GM23338 (cell line): ENCODE results near the gene CRADD. TPM values are rescaled to one million over a fixed set of nuclear protein-coding genes. Genes with fewer than 3 reads are reported as not detected.

Experiments
- ATAC-seq: fragments of 200-7000 bp; cut with Tn5 transposase; 3 replicates; pipeline ENCODE4 v1.9.1; 2020
- DNase-seq: peaks from one replicate; pipeline ENCODE4 v3.0.0-alpha.2; 2015; ENCODE audit warnings: low spot score
- H2AFZ ChIP-seq: fragments of 200-600 bp; sonication (generic); 2 replicates; pipeline ENCODE4 v1.8.0; 2016; ENCODE audit warnings: antibody characterized with exemption, mild to moderate bottlenecking, moderate library complexity
- H3F3A ChIP-seq: fragments of 200-600 bp; sonication (generic); replicated peaks from 2 replicates; pipeline ENCODE4 v1.8.0; 2017; ENCODE audit warnings: antibody characterized with exemption, mixed run types, low read depth
- H3K27ac ChIP-seq: fragments of 200-600 bp; sonication (generic); 2 replicates; pipeline ENCODE4 v1.6.1; 2016; ENCODE audit warnings: low read depth
- H3K27me3 ChIP-seq: fragments of 200-600 bp; sonication (generic); 2 replicates; pipeline ENCODE4 v1.8.0; 2016; ENCODE audit warnings: mild to moderate bottlenecking, mixed run types, moderate library complexity; ENCODE audit not compliant: insufficient read depth
- H3K36me3 ChIP-seq: fragments of 200-600 bp; sonication (generic); 2 replicates; pipeline ENCODE4 v1.8.0; 2016; ENCODE audit warnings: mild to moderate bottlenecking; ENCODE audit not compliant: insufficient read depth
- H3K4me1 ChIP-seq: fragments of 200-600 bp; sonication (generic); 2 replicates; pipeline ENCODE4 v1.8.0; 2016; ENCODE audit warnings: mild to moderate bottlenecking, moderate library complexity; ENCODE audit not compliant: insufficient read depth
- H3K4me2 ChIP-seq: fragments of 200-600 bp; sonication (generic); 2 replicates; pipeline ENCODE4 v1.7.1; 2017; ENCODE audit warnings: mixed run types
- H3K4me3 ChIP-seq: fragments of 200-600 bp; sonication (generic); 2 replicates; pipeline ENCODE4 v1.6.1; 2016; ENCODE audit warnings: mixed run types
- H3K79me2 ChIP-seq: fragments of 200-600 bp; sonication (generic); replicated peaks from 2 replicates; pipeline ENCODE4 v1.8.0; 2017; ENCODE audit warnings: mild to moderate bottlenecking; ENCODE audit not compliant: insufficient read depth
- H3K9me2 ChIP-seq: fragments of 200-600 bp; sonication (generic); 2 replicates; pipeline ENCODE4 v1.8.0; 2017; ENCODE audit not compliant: insufficient read depth
- H4K20me1 ChIP-seq: fragments of 200-600 bp; sonication (generic); replicated peaks from 2 replicates; pipeline ENCODE4 v1.8.0; 2017; ENCODE audit warnings: mild to moderate bottlenecking; ENCODE audit not compliant: insufficient read depth
- H3K27ac Mint-ChIP-seq: 2 replicates; pipeline ENCODE4 v1.8.0; 2020; ENCODE audit warnings: inconsistent platforms, mild to moderate bottlenecking, moderate library complexity, mixed read lengths
- H3K27me3 Mint-ChIP-seq: 3 replicates; pipeline ENCODE4 v1.8.0; 2022; ENCODE audit warnings: low read depth, mild to moderate bottlenecking, moderate library complexity, mixed read lengths, inconsistent platforms; ENCODE audit not compliant: insufficient read depth, poor library complexity
- H3K36me3 Mint-ChIP-seq: 3 replicates; pipeline ENCODE4 v1.8.0; 2021; ENCODE audit warnings: low read depth, mild to moderate bottlenecking, inconsistent platforms, moderate library complexity, mixed read lengths
- H3K4me1 Mint-ChIP-seq: 3 replicates; pipeline ENCODE4 v1.8.0; 2020; ENCODE audit warnings: mild to moderate bottlenecking, inconsistent platforms, mixed read lengths
- H3K4me3 Mint-ChIP-seq: 3 replicates; pipeline ENCODE4 v1.8.0; 2021; ENCODE audit warnings: moderate library complexity, mild to moderate bottlenecking, inconsistent platforms, mixed read lengths
- H3K9me3 Mint-ChIP-seq: 3 replicates; pipeline ENCODE4 v1.8.0; 2020; ENCODE audit warnings: moderate library complexity, mild to moderate bottlenecking, inconsistent platforms, mixed read lengths
- CREB1 ChIP-seq: fragments of 250-450 bp; sonication (Bioruptor Pico); IDR thresholded peaks from 2 replicates; pipeline ENCODE4 v1.5.0; 2020; ENCODE audit warnings: low read depth, mild to moderate bottlenecking, moderate library complexity
- CTCF ChIP-seq, 2 experiments: fragments of 200-600 bp in 1 of 2; sonication (generic) in 1 of 2; conservative IDR thresholded peaks; 2 replicates each; pipeline versions ENCODE4 v1.5.1 to v1.6.1; 2016 to 2017; ENCODE audit warnings: antibody characterized with exemption in 2 of 2, low read depth in 2 of 2, mild to moderate bottlenecking in 2 of 2, moderate library complexity in 1 of 2
- ETS1 ChIP-seq: IDR thresholded peaks from 2 replicates; pipeline ENCODE4 v1.6.1; 2016; ENCODE audit warnings: antibody characterized with exemption
- EZH2phosphoT487 ChIP-seq: fragments of 200-600 bp; sonication (generic); IDR thresholded peaks from one replicate; pipeline ENCODE4 v1.8.1; 2018; ENCODE audit warnings: antibody characterized with exemption; ENCODE audit not compliant: unreplicated experiment
- JUNB ChIP-seq: IDR thresholded peaks from one replicate; pipeline ENCODE4 v1.6.1; 2016; ENCODE audit warnings: antibody characterized with exemption; ENCODE audit not compliant: unreplicated experiment
- NANOG ChIP-seq: IDR thresholded peaks from 2 replicates; pipeline ENCODE4 v1.6.1; 2016; ENCODE audit warnings: antibody characterized with exemption, borderline replicate concordance
- POLR2AphosphoS5 ChIP-seq: IDR thresholded peaks from 2 replicates; pipeline ENCODE4 v1.6.1; 2016; ENCODE audit warnings: antibody characterized with exemption, low read depth
- REST ChIP-seq: IDR thresholded peaks from one replicate; pipeline ENCODE4 v1.6.1; 2018; ENCODE audit warnings: antibody characterized with exemption; ENCODE audit not compliant: unreplicated experiment
- STAT1 ChIP-seq: IDR thresholded peaks from one replicate; pipeline ENCODE4 v1.6.1; 2016; ENCODE audit warnings: antibody characterized with exemption; ENCODE audit not compliant: unreplicated experiment
- ZNF114 ChIP-seq: fragments of 250-450 bp; sonication (Bioruptor Pico); IDR thresholded peaks from 2 replicates; pipeline ENCODE4 v1.5.0; 2020; ENCODE audit warnings: mild to moderate bottlenecking, moderate library complexity
- ZNF331 ChIP-seq: fragments of 250-450 bp; sonication (Bioruptor Pico); IDR thresholded peaks from 2 replicates; pipeline ENCODE4 v1.5.0; 2020; ENCODE audit warnings: low read depth, mild to moderate bottlenecking, moderate library complexity
- ZNF462 ChIP-seq: fragments of 250-450 bp; sonication (Bioruptor Pico); IDR thresholded peaks from 2 replicates; pipeline ENCODE4 v1.5.0; 2020; ENCODE audit warnings: mild to moderate bottlenecking, moderate library complexity
- polyA plus RNA-seq: library from polyadenylated mRNA; unstranded; fragments of >200 nt; fragmentation: Nextera tagmentation; extraction: Ambion mirVana; gene quantifications from 2 replicates; pipeline ENCODE4 v1.2.1, GENCODE V29; 2016
- total RNA-seq: library from RNA; depleted of rRNA; stranded (reverse); fragments of >200 nt; shearing (Covaris generic); gene quantifications from 2 replicates; pipeline ENCODE4 v1.2.3, GENCODE V29; 2014

CRADD gene
- total and polyA plus RNA-seq, 2 experiments from 2014 or later: 6.3 to 27.9 TPM

GRCh38 chr12:93849946-93850345, 172.8 kb downstream of the CRADD start:
- Mint-ChIP-seq H3K9me3 (no peaks in the 10 kb centered on the region), H3K36me3 (no peaks in the 10 kb centered on the region), H3K27ac (no peak overlapping the region), H3K4me3 (no peak overlapping the region), H3K27me3 (no peaks in the 10 kb centered on the region), H3K4me1 (peaks cover 12% of the 10 kb centered on the region; the same call in 2 of the 3 replicates)
- H3K9me2 ChIP-seq: no peaks in the 10 kb centered on the region
- no peak overlapping the region for H3K4me3 ChIP-seq
- no peaks in the 10 kb centered on the region for H3K36me3 ChIP-seq
- no peaks in the 10 kb centered on the region for H3K79me2 ChIP-seq
- no peak overlapping the region for H2AFZ ChIP-seq
- no peak overlapping the region for H3K4me2 ChIP-seq
- no peaks in the 10 kb centered on the region; the same call in 1 of the 2 replicates for H3K4me1 ChIP-seq
- DNase-seq: no peak
- no peak for ATAC-seq
- H3K27ac ChIP-seq: no peak overlapping the region
- H4K20me1 ChIP-seq: no peaks in the 10 kb centered on the region
- no peaks in the 10 kb centered on the region for H3K27me3 ChIP-seq
- no peaks in the 10 kb centered on the region for H3F3A ChIP-seq
- TF ChIP-seq NANOG: no peak
- no peak for TF ChIP-seq STAT1
- TF ChIP-seq ETS1: no peak
- TF ChIP-seq CTCF (conservative IDR thresholded peaks at IDR 0.05; ENCODE audit: low read depth in 2 of 2): no peak
- no peak for TF ChIP-seq JUNB
- TF ChIP-seq ZNF462 (CRISPR knock-in tag): no peak
- no peak for TF ChIP-seq POLR2AphosphoS5
- no peak for TF ChIP-seq ZNF114 (CRISPR knock-in tag)
- no peak for TF ChIP-seq CREB1 (CRISPR knock-in tag)
- TF ChIP-seq EZH2phosphoT487: no peak
- no peak for TF ChIP-seq REST
- no peak for TF ChIP-seq ZNF331 (CRISPR knock-in tag)
